Gastrocnemius medialis (tissue), 4 donors: Measurements from ENCODE around the gene AP3S2.

Experiments used
- POLR2A ChIP-seq, 2 donors: fragments of 450-650 bp; IDR thresholded peaks; one replicate each; pipeline ENCODE4 v1.6.1; 2017; ENCODE audit warnings: antibody characterized with exemption in 2 of 2, mild to moderate bottlenecking in 2 of 2, moderate library complexity in 2 of 2
- TF ChIP-seq, protein P1 (sequence below), 5 experiments: fragments of 450-650 bp in 3 of 5; fragments of 200-600 bp in 2 of 5; sonication (generic) in 2 of 5; IDR thresholded peaks in 4 of 5; conservative IDR thresholded peaks in 1 of 5; 1 replicate in 4 of 5; 2 replicates in 1 of 5; pipeline ENCODE4 v1.5.1; 2016 to 2019; ENCODE audit warnings: antibody characterized with exemption in 5 of 5, mild to moderate bottlenecking in 3 of 5, moderate library complexity in 3 of 5

DNA sequence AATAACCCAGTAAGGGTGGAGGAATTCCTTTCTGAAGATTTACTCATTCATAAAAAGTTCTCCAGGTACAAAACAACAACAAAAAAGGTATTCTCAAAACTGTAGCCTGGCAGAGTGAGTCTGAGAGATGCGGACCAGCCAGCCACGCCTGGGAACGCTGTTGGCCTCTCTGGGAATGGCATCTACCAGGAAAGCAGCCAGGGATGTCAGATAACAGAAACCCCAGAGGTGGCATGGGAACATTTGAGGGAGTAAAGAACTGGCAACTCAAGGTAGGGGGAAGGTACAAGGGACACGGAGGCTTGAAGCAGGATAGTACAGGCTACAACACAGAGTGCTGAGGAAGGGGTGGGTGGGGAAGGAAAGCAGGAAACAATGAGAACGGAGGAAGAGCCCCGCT, 7.1 kb upstream of the AP3S2 start:
- no peak for TF ChIP-seq POLR2A (IDR thresholded peaks at IDR 0.05)
- TF ChIP-seq, protein P1, sequence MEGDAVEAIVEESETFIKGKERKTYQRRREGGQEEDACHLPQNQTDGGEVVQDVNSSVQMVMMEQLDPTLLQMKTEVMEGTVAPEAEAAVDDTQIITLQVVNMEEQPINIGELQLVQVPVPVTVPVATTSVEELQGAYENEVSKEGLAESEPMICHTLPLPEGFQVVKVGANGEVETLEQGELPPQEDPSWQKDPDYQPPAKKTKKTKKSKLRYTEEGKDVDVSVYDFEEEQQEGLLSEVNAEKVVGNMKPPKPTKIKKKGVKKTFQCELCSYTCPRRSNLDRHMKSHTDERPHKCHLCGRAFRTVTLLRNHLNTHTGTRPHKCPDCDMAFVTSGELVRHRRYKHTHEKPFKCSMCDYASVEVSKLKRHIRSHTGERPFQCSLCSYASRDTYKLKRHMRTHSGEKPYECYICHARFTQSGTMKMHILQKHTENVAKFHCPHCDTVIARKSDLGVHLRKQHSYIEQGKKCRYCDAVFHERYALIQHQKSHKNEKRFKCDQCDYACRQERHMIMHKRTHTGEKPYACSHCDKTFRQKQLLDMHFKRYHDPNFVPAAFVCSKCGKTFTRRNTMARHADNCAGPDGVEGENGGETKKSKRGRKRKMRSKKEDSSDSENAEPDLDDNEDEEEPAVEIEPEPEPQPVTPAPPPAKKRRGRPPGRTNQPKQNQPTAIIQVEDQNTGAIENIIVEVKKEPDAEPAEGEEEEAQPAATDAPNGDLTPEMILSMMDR (IDR thresholded peaks at IDR 0.05 in 4 of 5, conservative IDR thresholded peaks at IDR 0.05 in 1 of 5), result no peak
